ENCODE data around the gene APOB.

Gene APOB

DNA sequence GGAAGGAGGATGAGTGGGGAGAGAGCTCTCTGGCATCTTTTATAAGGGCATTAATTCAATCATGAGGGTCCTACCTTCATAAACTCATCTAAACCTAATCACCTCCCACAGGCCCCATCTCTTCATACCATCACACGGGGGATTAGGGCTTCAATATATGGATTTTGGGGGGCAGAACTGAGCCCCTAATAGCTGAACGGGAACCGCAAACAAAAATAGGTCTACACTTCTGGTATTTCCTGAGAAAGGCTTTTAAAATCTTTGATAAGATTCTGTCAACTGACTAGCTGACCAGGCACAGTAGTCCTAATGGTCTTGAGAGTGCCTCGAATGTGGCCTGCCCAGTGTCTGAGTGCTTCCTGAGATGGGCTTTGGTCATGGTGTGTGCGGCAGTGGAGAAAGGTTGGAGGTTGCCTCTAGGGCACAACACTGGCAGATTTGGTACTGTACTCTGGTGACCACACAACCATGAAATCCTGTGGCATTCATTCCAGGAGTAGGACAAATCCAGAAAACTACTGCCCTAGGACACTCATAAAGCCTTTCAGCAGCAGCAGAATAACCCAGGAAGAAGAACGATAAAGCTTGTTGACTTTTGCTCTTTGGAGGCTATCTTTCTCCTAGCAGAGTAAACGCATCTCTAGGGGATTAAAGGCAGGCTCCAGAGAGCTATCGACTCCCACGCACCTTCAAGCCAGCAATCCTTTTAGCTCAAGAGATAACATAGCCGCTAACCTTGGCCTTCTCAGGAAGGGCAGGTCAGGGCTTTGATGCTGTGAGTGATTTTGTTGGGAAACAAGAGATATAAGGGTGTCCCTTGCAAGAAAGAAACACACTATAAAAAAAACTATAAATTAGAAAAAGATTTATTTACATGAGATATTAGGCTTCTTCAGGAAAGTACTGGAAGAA, 12.3 kb upstream of the APOB start:
- Mint-ChIP-seq H3K36me3 (ENCODE audit: low read depth) (no peaks in the 10 kb centered on the region), H3K4me3 (no peak overlapping the region), H3K9me3 (no peaks in the 10 kb centered on the region), H3K27me3 (no peaks in the 10 kb centered on the region), H3K4me1 (ENCODE audit: low read depth) (no peaks in the 10 kb centered on the region), H3K27ac (no peak overlapping the region)
- intact Hi-C loops (cut with micrococcal nuclease) = no loop called here

DNA sequence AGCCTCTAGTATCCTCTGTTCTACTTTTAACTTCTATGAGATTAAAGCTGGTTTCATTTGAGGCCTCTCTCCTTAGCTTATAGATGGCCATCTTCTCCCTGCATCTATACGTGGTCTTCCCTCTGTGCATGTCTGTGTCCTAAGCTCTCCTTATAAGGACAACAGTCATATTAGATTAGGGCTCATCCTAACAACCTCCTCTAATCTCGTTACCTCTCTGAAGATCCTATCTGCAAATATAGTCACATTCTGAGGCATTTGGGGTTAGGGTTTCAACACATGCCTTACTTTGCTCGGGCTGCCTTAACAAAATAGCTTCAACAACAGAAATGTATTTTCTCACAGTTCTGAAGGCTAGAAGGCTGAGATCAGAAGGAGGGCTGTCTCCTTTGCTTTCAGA, 11.6 kb upstream of the APOB start:
- Mint-ChIP-seq H3K36me3 (ENCODE audit: low read depth) (no peaks in the 10 kb centered on the region), H3K27ac (no peak overlapping the region), H3K9me3 (no peaks in the 10 kb centered on the region), H3K4me1 (ENCODE audit: low read depth) (no peaks in the 10 kb centered on the region), H3K4me3 (no peak overlapping the region), H3K27me3 (no peaks in the 10 kb centered on the region)
- intact Hi-C loops (cut with micrococcal nuclease) = no loop called here

GRCh38 chr2:21054011-21054410, 10.1 kb upstream of the APOB start:
- Mint-ChIP-seq H3K4me1 (ENCODE audit: low read depth) (no peaks in the 10 kb centered on the region), H3K27me3 (no peaks in the 10 kb centered on the region), H3K27ac (no peak overlapping the region), H3K4me3 (no peak overlapping the region), H3K9me3 (no peaks in the 10 kb centered on the region), H3K36me3 (ENCODE audit: low read depth) (no peaks in the 10 kb centered on the region)
- intact Hi-C loops (cut with micrococcal nuclease) = no loop called here

GRCh38 chr2:21052044-21052443, 8.2 kb upstream of the APOB start:
- intact Hi-C loops (cut with micrococcal nuclease) = no loop called here
- H3K9me3 Mint-ChIP-seq = no peaks in the 10 kb centered on the region
- H3K36me3 Mint-ChIP-seq (ENCODE audit: low read depth) = no peaks in the 10 kb centered on the region
- H3K4me1 Mint-ChIP-seq (ENCODE audit: low read depth) = no peaks in the 10 kb centered on the region
- H3K27ac Mint-ChIP-seq = no peak overlapping the region
- H3K27me3 Mint-ChIP-seq = no peaks in the 10 kb centered on the region
- H3K4me3 Mint-ChIP-seq = no peak overlapping the region

GRCh38 chr2:21050164-21050563, 6.3 kb upstream of the APOB start:
- Mint-ChIP-seq H3K4me1 (ENCODE audit: low read depth) (no peaks in the 10 kb centered on the region), H3K4me3 (no peak overlapping the region), H3K27ac (no peak overlapping the region), H3K36me3 (ENCODE audit: low read depth) (no peaks in the 10 kb centered on the region), H3K9me3 (no peaks in the 10 kb centered on the region), H3K27me3 (peaks cover 7% of the 10 kb centered on the region)
- intact Hi-C loops (cut with micrococcal nuclease) = no loop called here

- H3K4me1 Mint-ChIP-seq (ENCODE audit: low read depth) = no peaks in the 10 kb centered on the region
- H3K27ac Mint-ChIP-seq = no peak overlapping the region
- intact Hi-C loops (cut with micrococcal nuclease) = no loop called here
- H3K36me3 Mint-ChIP-seq (ENCODE audit: low read depth) = no peaks in the 10 kb centered on the region
- no peaks in the 10 kb centered on the region for H3K9me3 Mint-ChIP-seq
- H3K4me3 Mint-ChIP-seq = no peak overlapping the region
- H3K27me3 Mint-ChIP-seq = peaks cover 25% of the 10 kb centered on the region
These were observed 3.5 kb upstream of the APOB start for GRCh38 chr2:21047141-21048009.

DNA sequence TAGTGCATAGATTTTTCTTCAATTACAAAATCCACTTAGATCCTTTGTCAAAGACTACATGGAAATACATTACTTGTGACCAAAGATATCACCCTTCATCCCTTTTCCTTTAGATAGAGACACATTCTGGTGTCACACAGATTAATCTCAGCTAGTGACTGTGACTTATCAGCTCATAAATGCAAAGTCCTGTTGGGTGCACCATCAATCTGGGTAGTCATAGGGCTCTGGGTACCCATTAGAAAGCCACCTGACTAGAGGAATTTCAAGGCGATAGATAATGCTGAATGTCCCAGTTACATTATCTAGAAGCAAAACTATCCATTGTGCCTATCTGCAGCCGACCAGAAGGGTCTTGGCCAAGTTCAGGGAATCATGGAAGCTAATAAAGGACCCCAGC, 2.6 kb upstream of the APOB start:
- intact Hi-C loops (cut with micrococcal nuclease) = no loop called here
- no peaks in the 10 kb centered on the region for H3K9me3 Mint-ChIP-seq
- H3K4me3 Mint-ChIP-seq = no peak overlapping the region
- peaks cover 29% of the 10 kb centered on the region for H3K27me3 Mint-ChIP-seq
- no peaks in the 10 kb centered on the region for H3K36me3 Mint-ChIP-seq (ENCODE audit: low read depth)
- no peaks in the 10 kb centered on the region for H3K4me1 Mint-ChIP-seq (ENCODE audit: low read depth)
- H3K27ac Mint-ChIP-seq = no peak overlapping the region

DNA sequence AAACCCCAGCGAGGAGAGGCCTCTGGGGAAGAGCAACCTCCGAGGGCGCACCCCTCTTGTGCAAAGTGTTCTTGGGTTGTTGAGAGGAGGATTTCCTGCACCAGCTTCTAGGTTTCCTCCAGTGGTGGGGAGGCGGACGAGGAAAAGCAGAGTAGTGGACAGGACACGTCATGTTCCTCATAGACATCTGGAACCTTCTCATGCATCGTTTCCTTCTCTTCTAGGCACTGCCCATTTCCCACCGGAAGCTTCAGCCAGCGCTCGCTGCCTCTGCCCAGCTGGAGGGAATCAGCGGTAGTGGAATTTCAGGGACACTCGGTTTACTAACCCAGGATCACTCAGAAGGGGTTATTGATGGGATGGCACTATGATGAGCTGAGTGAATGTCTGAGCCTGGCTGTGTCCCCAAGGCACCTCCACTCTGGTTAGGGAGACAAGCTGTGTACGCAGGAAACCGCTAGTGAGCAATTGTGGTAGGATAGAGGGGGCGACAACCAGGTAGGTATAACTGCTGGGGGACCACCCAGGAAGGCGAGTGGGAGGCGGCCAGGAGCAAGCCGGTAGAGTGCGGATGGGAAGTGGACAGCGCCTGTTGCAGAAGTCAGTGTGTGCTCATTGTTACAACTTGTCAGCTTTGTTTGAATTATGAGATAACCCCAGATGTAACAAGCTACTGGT, 960 bp upstream of the APOB start:
- Mint-ChIP-seq H3K4me3 (no peak overlapping the region), H3K27ac (no peak overlapping the region), H3K4me1 (ENCODE audit: low read depth) (no peaks in the 10 kb centered on the region), H3K36me3 (ENCODE audit: low read depth) (no peaks in the 10 kb centered on the region), H3K27me3 (peaks cover 31% of the 10 kb centered on the region), H3K9me3 (no peaks in the 10 kb centered on the region)
- intact Hi-C loops (cut with micrococcal nuclease) = no loop called here

DNA sequence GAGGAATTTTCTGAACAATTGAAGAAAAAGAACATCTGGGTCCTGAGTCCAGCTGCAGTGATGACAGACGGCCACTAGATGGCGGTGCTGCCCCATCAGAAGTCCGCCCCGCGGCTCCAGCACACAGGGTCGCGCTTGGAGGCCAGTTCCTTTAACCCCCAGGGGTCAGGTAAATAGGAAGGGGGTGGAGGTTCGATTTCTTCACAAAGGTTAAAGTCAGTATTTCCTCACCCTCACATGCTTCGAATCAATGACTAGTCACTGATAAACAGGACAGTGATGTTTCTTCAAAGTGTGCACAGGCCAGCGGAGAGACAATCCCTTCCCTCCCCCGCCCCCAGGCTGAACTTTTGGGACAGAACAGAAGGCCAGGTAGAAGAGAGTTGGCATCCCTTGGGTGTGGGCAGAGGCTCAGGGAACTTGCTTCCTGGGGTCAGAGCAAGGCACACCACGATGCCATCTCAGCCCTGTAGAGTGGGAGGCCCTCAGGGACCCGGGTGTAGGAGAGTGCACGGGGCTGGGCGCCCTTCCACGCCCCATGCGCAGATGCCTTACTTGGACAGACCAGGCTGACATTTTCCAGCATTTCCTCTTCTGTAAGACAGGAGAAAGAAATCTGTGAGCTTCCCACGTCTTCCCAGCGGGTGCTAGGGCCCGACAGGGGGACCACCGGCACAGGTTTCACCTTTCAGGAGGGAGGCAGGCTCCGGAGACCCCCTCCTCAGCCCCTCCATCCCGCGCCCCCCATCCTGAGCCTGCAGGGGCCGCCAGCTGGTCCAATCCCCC, 722 bp downstream of the APOB start:
- no peaks in the 10 kb centered on the region for H3K4me1 Mint-ChIP-seq (ENCODE audit: low read depth)
- peaks cover 31% of the 10 kb centered on the region for H3K27me3 Mint-ChIP-seq
- no peaks in the 10 kb centered on the region for H3K36me3 Mint-ChIP-seq (ENCODE audit: low read depth)
- H3K27ac Mint-ChIP-seq = no peak overlapping the region
- H3K9me3 Mint-ChIP-seq = no peaks in the 10 kb centered on the region
- intact Hi-C loops (cut with micrococcal nuclease) = loop anchor here (1.0 kb wide), 1 partner anchor 274 kb away; no protein-coding TSS in a partner anchor
- no peak overlapping the region for H3K4me3 Mint-ChIP-seq

GRCh38 chr2:21042708-21042957, 1.2 kb downstream of the APOB start:
- Mint-ChIP-seq H3K9me3 (no peaks in the 10 kb centered on the region), H3K36me3 (ENCODE audit: low read depth) (no peaks in the 10 kb centered on the region), H3K4me1 (ENCODE audit: low read depth) (no peaks in the 10 kb centered on the region), H3K27ac (no peak overlapping the region), H3K4me3 (no peak overlapping the region), H3K27me3 (peaks cover 31% of the 10 kb centered on the region)
- intact Hi-C loops (cut with micrococcal nuclease) = no loop called here

- Mint-ChIP-seq H3K4me1 (ENCODE audit: low read depth) (no peaks in the 10 kb centered on the region), H3K4me3 (no peak overlapping the region), H3K27ac (no peak overlapping the region), H3K36me3 (ENCODE audit: low read depth) (no peaks in the 10 kb centered on the region), H3K9me3 (no peaks in the 10 kb centered on the region), H3K27me3 (peaks cover 31% of the 10 kb centered on the region)
- intact Hi-C loops (cut with micrococcal nuclease) = no loop called here
These were observed 1.7 kb downstream of the APOB start for GRCh38 chr2:21041943-21042707.

DNA sequence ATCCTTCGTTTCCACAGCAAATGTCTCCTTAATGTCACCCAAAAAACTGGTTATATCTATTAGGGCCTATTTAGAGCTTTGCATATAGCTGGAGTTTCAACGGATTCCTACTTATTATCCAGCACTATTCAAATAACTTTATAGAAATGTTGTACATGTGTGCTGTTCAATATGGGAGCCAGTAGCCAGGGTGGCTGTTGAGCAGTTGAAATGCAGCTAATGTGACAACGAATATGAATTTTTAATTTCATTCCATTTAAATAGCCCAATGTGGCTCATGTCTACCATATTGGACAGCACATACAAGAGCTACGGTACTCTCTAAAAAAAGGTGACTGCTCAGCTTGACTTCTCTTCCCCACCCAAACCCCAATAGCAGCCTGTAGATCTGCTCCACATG, 2.4 kb downstream of the APOB start:
- no peak overlapping the region for H3K4me3 Mint-ChIP-seq
- no peak overlapping the region for H3K27ac Mint-ChIP-seq
- intact Hi-C loops (cut with micrococcal nuclease) = no loop called here
- H3K36me3 Mint-ChIP-seq (ENCODE audit: low read depth) = no peaks in the 10 kb centered on the region
- no peaks in the 10 kb centered on the region for H3K9me3 Mint-ChIP-seq
- peaks cover 31% of the 10 kb centered on the region for H3K27me3 Mint-ChIP-seq
- no peaks in the 10 kb centered on the region for H3K4me1 Mint-ChIP-seq (ENCODE audit: low read depth)
